Measurements from ENCODE around the gene C5AR1. TPM values are rescaled to one million over a fixed set of nuclear protein-coding genes. Genes with fewer than 3 reads are reported as not detected.
"Not testable (repeated sequence)": the region's sequence is repeated elsewhere in the genome, so short reads cannot be mapped to it uniquely, and the experiment has no call there.

Gene C5AR1
- total RNA-seq, 1 donor from 2014 or later, result 9.3 TPM

DNA sequence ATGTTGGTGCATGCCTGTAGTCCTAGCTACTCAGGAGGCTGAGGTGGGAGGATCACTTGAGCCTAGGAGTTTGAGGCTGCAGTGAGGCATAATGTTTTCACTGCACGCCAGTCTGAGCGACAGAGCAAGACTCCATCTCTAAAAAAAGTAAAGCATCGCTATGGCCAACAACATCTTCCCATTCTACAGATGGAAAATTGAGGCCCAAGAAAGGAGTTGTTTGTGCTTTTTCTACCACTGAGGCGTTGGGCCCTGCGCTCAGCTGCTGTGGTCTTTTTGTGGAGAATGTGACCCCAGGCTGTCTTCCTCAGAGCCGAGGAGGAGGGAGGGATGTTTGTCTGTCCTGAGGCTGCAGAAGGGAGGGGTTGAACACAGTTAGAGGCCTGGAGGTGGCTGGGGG, 21.8 kb downstream of the C5AR1 start:
- no peak overlapping the region for H3K27ac ChIP-seq
- H3K36me3 ChIP-seq, result no peaks in the 10 kb centered on the region
- H3K9me3 ChIP-seq, result no peaks in the 10 kb centered on the region
- H3K4me1 ChIP-seq, result no peaks in the 10 kb centered on the region
- no peak for DNase-seq (ENCODE audit: low spot score in 2 of 2)
- intact Hi-C loops (cut with DNase I), result no loop called here
- H3K27me3 ChIP-seq, result no peaks in the 10 kb centered on the region
- TF ChIP-seq, protein P1, sequence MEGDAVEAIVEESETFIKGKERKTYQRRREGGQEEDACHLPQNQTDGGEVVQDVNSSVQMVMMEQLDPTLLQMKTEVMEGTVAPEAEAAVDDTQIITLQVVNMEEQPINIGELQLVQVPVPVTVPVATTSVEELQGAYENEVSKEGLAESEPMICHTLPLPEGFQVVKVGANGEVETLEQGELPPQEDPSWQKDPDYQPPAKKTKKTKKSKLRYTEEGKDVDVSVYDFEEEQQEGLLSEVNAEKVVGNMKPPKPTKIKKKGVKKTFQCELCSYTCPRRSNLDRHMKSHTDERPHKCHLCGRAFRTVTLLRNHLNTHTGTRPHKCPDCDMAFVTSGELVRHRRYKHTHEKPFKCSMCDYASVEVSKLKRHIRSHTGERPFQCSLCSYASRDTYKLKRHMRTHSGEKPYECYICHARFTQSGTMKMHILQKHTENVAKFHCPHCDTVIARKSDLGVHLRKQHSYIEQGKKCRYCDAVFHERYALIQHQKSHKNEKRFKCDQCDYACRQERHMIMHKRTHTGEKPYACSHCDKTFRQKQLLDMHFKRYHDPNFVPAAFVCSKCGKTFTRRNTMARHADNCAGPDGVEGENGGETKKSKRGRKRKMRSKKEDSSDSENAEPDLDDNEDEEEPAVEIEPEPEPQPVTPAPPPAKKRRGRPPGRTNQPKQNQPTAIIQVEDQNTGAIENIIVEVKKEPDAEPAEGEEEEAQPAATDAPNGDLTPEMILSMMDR (IDR thresholded peaks at IDR 0.05), result no peak
- no peak overlapping the region for H3K4me3 ChIP-seq

DNA sequence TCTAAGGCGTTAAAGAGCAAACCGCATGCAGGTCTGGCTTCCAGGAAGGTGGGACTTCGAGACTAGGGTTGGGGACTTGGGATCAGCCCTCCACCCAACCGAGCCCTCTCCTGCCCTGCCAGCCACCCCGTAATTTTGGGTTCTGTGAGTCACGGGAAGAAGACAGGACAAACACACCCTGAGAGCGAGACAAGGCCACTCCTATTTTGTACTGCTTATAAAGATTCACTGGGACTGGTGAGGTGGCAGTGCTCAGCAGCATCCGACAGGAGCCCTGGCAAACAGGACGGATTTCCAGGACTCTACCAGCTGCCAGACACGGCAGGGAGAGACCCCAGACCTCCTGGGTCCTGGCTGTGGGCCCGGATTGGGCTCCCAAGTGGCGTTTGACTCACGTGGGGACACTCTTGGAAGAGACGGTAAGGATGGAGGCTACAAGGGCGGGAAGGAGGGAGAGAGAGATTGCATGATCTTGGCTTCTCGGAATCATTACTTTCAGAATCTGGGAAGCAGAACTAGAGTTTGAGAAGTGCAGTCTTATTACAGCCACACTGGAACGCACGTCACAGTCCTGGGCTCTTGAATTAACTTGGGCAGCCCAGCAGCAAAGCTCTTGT, 22.4 kb downstream of the C5AR1 start, which contains the start of gene C5AR2:
TSS of gene C5AR2 (plus strand) at position 245 of the 617 bp plus-strand sequence. CDS start 8,625 bp downstream, outside the sequence.
- no peak for DNase-seq (ENCODE audit: low spot score in 2 of 2)
- no peak within 1 kb of the TSS for H3K4me3 ChIP-seq

DNA sequence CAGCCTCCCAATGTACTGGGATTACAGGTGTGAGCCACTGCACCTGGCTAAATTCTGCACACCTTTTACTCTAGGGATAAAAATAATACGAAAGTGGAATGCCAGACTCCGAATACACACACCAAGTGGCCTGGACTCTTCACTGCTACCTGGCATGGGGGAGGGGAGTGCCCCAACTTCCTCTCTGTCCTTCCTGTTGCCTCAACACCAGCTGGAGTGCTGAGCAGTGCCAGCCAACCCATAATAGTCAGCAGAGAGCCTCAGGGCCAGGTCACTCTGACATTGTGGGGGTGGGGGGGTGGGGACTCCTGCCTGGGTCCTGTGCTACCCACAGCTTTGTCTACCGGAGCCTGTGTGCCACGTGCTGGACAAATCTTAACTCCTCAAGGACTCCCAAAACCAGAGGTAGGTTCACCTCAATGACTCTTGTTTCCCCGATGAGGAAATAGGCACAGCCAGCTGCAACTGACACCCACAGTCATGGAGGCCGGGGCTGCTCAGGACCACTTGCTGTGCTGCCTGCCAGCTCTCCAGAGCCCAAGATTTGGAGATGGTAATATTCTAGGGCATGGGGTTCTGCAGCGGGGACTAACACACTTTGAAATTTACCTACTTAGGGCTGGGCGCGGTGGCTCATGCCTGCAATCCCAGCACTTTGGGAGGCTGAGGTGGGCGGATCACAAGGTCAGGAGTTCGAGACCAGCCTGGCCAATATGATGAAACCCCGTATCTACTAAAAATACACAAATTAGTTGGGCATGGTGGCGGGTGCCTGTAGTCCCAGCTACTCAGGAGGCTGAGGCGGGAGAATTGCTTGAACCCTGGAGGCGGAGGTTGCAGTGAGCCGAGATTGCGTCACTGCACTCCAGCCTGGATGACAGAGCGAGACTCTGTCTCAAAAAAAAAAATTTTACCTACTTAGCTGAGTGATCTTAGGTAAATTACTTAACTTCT, 27.4 kb downstream of the C5AR1 start:
- peak; percentile 40 to 71 for DNase-seq (ENCODE audit: low spot score in 2 of 2)
- H3K9me3 ChIP-seq; H3K4me3 ChIP-seq; H3K36me3 ChIP-seq; H3K4me1 ChIP-seq; H3K27me3 ChIP-seq; intact Hi-C loops (cut with DNase I); H3K27ac ChIP-seq: not testable (repeated sequence)

More for the DNA sequence above, 22.4 kb downstream of the C5AR1 start, which contains the start of gene C5AR2:
- H3K27ac ChIP-seq, result peak within 1 kb of the TSS; percentile 27 to 32
- intact Hi-C loops (cut with DNase I), result no loop called here
- H3K9me3 ChIP-seq, result no peaks in the 10 kb centered on the region
- no peaks in the 10 kb centered on the region for H3K27me3 ChIP-seq
- no peaks in the 10 kb centered on the region for H3K36me3 ChIP-seq
- TF ChIP-seq, protein P1 (IDR thresholded peaks at IDR 0.05), result no peak
- no peaks in the 10 kb centered on the region for H3K4me1 ChIP-seq

DNA sequence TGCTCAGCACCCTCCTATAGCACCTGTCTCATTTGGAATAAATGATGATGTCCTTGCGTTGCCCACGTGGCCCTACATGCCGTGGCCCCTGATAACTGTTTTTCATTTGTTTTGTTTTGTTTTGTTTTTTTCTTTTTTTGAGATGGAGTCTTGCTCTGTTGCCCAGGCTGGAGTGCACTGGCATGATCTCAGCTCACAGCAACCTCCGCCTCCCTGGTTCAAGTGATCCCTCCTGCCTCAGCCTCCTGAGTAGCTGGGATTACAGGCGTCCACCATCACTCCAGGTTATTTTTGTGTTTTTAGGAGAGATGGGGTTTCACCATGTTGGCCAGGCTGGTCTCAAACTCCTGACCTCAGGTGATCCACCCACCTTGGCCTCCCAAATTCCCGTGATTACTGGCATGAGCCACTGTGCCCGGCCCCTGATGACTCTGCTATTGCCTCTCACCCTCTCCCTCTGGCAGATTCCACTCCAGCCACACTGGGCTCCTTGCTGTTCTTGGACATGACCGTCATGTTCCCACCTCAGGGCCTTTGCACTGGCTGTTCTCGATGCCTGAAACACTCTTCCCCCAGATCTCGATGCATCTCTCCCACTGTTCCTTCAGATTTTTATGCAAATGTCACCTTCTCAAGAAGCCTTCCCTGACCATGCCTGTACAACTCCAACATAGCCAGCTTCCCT, 29.7 kb downstream of the C5AR1 start:
- intact Hi-C loops (cut with DNase I), result no loop called here
- no peaks in the 10 kb centered on the region for H3K9me3 ChIP-seq
- no peak overlapping the region for H3K4me3 ChIP-seq
- H3K36me3 ChIP-seq, result no peaks in the 10 kb centered on the region
- no peak overlapping the region for H3K27ac ChIP-seq
- H3K4me1 ChIP-seq, result no peaks in the 10 kb centered on the region
- no peaks in the 10 kb centered on the region for H3K27me3 ChIP-seq
- no peak for DNase-seq (ENCODE audit: low spot score in 2 of 2)
- TF ChIP-seq, protein P1 (IDR thresholded peaks at IDR 0.05), result no peak

DNA sequence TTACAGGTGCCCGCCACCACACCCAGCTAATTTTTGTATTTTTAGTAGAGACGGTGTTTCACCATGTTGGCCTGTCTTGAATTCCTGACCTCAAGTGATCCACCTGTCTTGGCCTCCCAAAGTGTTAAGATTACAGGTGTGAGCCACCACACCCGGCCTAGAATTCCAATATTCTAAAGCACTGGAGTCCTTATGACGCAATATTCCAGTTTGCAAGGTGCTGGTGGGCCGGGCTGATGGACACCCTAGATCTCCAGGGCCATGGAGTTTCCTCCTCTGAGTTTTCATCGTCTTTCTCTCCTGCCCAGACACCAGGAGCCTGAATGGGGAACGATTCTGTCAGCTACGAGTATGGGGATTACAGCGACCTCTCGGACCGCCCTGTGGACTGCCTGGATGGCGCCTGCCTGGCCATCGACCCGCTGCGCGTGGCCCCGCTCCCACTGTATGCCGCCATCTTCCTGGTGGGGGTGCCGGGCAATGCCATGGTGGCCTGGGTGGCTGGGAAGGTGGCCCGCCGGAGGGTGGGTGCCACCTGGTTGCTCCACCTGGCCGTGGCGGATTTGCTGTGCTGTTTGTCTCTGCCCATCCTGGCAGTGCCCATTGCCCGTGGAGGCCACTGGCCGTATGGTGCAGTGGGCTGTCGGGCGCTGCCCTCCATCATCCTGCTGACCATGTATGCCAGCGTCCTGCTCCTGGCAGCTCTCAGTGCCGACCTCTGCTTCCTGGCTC, 31.0 kb downstream of the C5AR1 start:
- TF ChIP-seq, protein P1 (IDR thresholded peaks at IDR 0.05), result no peak
- no peaks in the 10 kb centered on the region for H3K9me3 ChIP-seq
- intact Hi-C loops (cut with DNase I), result no loop called here
- H3K4me1 ChIP-seq, result no peaks in the 10 kb centered on the region
- DNase-seq (ENCODE audit: low spot score in 2 of 2), result no peak
- no peak overlapping the region for H3K27ac ChIP-seq
- H3K27me3 ChIP-seq, result no peaks in the 10 kb centered on the region
- no peaks in the 10 kb centered on the region for H3K36me3 ChIP-seq
- H3K4me3 ChIP-seq, result no peak overlapping the region

Measured in ascending aorta (tissue), 2 donors.